Measurements from ENCODE around the gene LCE3B.
"Not testable (repeated sequence)": the region's sequence is repeated elsewhere in the genome, so short reads cannot be mapped to it uniquely, and the experiment has no call there.

LCE3B gene

DNA sequence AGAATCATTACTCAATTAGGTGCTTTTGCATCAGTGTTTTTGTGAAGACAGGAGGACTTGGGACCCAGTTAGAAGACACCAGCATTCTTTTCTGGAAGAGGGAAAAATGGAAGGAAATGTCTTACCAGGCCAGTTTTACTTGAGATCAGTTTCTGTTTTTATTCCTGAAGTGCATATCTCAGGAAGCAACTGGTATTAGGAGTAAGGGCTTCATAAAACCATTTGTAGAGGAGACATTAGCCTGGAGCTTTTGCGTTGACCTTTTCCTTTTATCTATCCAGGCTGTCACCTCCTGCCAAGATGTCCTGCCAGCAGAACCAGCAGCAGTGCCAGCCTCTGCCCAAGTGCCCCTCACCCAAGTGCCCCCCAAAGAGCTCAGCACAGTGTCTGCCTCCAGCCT is at the start of gene LCE3B:
Gene LCE3B (plus strand): TSS at position 301 of the 400 bp plus-strand sequence. CDS start 0 bp downstream, at position 301.
- no peak for FAIRE-seq

DNA sequence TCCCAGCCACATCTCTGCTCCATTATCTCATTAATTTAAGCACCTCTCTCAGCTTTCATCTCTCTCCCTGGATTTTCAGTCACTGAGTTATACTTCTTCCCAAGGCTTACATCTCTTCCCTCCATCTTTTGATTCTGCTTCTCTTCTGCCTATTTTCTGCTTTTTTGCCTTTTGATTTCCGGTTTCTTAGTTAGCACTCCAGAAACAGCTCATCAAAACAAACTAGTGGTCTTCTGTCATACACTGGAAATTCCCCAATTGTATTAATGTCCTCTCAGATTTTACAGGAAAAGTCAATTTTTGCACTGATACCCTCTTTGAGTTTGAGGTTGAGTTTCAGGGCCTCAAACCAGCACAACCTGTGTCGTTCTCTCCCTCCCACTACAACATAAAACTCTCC is 48.5 kb upstream of the LCE3B start:
- no peak for FAIRE-seq

DNA sequence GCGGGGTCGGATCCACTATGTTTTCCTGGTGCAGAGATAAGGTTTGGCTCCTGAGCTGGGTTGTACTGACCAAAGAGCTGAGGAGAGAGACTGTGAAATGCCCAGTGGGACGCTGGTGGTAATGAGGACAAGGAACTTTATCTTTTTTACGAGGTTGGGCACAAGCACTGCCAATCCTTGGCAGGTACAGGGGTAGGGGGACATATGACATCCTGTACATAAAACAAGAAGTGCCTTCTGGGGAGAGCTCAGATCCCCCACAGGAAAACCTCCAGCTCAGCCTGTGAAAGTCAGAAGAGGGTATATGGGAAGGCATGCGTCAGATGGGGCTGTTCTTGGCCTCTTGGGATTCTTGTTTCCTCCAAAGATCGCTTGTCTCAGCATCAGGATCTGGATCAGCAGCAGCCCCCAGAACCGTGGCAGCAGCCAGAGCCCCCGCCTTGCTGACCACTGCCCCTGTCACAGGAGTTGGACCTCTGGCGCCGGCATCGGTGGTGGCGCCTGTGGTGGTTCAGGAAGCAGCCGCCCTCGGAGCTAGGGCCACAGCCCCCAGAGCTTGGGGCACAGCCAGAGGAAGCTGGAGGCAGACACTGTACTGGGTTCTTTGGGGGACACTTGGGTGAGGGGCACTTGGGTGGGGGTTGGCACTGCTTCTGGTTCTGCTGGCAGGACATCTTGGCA is 47.9 kb upstream of the LCE3B start:
- FAIRE-seq = no peak

GRCh38 chr1:152566681-152567080 is 46.9 kb upstream of the LCE3B start, which contains the start of gene LCE3E:
LCE3E (minus strand) TSS chr1:152566780; CDS start chr1:152566208, 572 bp downstream.
- FAIRE-seq = no peak

GRCh38 chr1:152577168-152577567 is 36.4 kb upstream of the LCE3B start:
- FAIRE-seq = no peak

GRCh38 chr1:152579526-152579925 is 34.1 kb upstream of the LCE3B start:
- FAIRE-seq = not testable (repeated sequence)

GRCh38 chr1:152580433-152580832 is 33.2 kb upstream of the LCE3B start, which contains the start of gene LCE3D:
LCE3D (minus strand) TSS chr1:152580516; CDS start chr1:152579936, 580 bp downstream.
- no peak for FAIRE-seq

GRCh38 chr1:152582647-152583046 is 31.0 kb upstream of the LCE3B start:
- FAIRE-seq = no peak

- no peak for FAIRE-seq
Measured at GRCh38 chr1:152585586-152585985, 28.0 kb upstream of the LCE3B start.

GRCh38 chr1:152596986-152597385 is 16.6 kb upstream of the LCE3B start:
- no peak for FAIRE-seq

DNA sequence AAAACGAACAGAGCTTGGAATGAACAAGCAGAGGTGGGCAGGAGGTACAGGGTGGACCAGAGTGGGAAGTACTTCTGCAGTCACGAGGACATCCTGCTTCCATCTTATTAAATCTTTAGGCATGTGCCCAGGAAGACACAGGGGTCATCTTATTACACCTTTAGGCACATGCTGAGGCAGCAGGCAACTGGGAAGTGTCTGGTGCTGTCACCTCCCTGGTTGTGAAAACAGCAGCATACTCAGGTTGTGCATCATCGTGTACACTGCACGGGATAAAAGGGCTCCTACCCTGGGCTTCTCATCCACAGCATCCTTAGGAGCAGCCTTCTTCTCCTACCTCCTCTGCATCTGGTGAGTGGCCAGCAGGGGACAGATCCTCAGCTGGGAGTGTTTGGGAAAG is 13.7 kb upstream of the LCE3B start, which contains the start of gene LCE3C:
Gene LCE3C (plus strand): TSS at position 301 of the 400 bp plus-strand sequence. CDS start 498 bp downstream, outside the sequence.
- FAIRE-seq = no peak

- FAIRE-seq = no peak
Measured at GRCh38 chr1:152621993-152622392, 8.4 kb downstream of the LCE3B start.

DNA sequence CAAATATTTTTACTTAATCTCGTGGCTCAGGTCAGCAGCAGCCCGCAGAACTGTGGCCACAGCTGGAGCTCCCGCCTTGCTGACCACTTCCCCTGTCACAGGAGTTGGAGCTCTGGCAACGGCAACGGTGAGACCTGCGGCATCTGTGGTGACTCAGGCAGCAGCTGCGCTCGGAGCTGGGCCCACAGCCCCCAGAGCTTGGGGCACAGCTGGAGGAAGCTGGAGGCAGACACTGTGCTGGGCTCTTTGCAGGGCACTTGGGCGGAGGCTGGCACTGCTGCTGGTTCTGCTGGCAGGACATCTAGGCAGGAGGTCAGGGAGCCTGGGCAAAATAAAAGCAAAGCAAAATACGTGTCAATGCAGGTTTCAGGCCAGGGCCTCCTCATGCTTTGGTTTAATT is 9.2 kb downstream of the LCE3B start, which contains the start of gene LCE3A:
Gene LCE3A (minus strand): TSS at position 301 of the 400 bp plus-strand sequence. CDS start 0 bp downstream, at position 301.
- FAIRE-seq = no peak

GRCh38 chr1:152623203-152623844 is 9.7 kb downstream of the LCE3B start:
- FAIRE-seq = no peak

GRCh38 chr1:152626744-152627143 is 13.1 kb downstream of the LCE3B start:
- no peak for FAIRE-seq

DNA sequence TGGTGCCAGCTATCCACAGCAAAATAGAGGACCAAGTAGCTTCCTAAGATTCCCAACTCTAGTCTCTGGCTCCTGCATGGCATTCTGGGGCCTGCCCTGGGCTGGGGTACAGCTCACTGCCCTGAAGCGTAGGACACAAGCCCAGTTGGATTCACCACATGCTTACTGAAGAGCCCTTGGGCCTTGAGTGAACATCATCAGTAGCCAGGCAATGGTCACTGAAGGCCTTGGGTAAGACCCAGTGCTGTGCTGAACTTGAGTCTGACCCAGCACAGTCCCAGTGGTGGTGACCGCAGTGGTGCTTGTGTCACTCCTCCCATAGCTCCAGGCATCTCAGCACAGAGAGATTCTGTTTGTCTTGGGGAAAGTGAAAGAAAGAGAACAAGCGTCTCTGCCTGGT is 17.0 kb downstream of the LCE3B start:
- no peak for FAIRE-seq

GRCh38 chr1:152640351-152640750 is 26.7 kb downstream of the LCE3B start:
- no peak for FAIRE-seq

- no peak for FAIRE-seq
Measured at GRCh38 chr1:152643945-152644344, 30.3 kb downstream of the LCE3B start.

- FAIRE-seq = no peak
Measured at GRCh38 chr1:152645146-152645545, 31.5 kb downstream of the LCE3B start.

- no peak for FAIRE-seq
Measured at GRCh38 chr1:152646656-152647055, 33.0 kb downstream of the LCE3B start.

- FAIRE-seq = peak; percentile 91
Measured at GRCh38 chr1:152654110-152654509, 40.5 kb downstream of the LCE3B start.

GRCh38 chr1:152656459-152656858 is 42.8 kb downstream of the LCE3B start:
- no peak for FAIRE-seq

GRCh38 chr1:152657677-152658076 is 44.1 kb downstream of the LCE3B start:
- FAIRE-seq = no peak

GRCh38 chr1:152658649-152659048 is 45.0 kb downstream of the LCE3B start:
- FAIRE-seq = no peak
